H1 (cell line): ENCODE measurements around the gene CLIC3.

ENCODE experiments used
- EP300 ChIP-seq, 2 experiments: IDR thresholded peaks; 1 replicate in 1 of 2; 2 replicates in 1 of 2; pipeline ENCODE4 v1.6.1; 2011 to 2012; ENCODE audit warnings: low read depth in 2 of 2, low read length in 2 of 2, mild to moderate bottlenecking in 2 of 2, borderline replicate concordance in 1 of 2, inconsistent platforms in 1 of 2, moderate library complexity in 1 of 2
- RFX5 ChIP-seq: IDR thresholded peaks from 2 replicates; pipeline ENCODE4 v1.6.1; 2011; ENCODE audit warnings: low read depth, low read length, improper control_type of control experiment, borderline replicate concordance
- SUZ12 ChIP-seq: fragments of 200-600 bp; sonication (generic); IDR thresholded peaks from 2 replicates; pipeline ENCODE4 v1.6.1; 2012; ENCODE audit warnings: mild to moderate bottlenecking, inconsistent platforms, low read length, moderate library complexity, mixed read lengths
- TF ChIP-seq, protein P1 (sequence below), 3 experiments: IDR thresholded peaks; 1 replicate in 2 of 3; 2 replicates in 1 of 3; pipeline versions ENCODE4 v1.5.1 to v1.6.1; 2011; ENCODE audit warnings: low read length in 3 of 3, mild to moderate bottlenecking in 3 of 3, inconsistent platforms in 2 of 3, low read depth in 1 of 3, moderate library complexity in 1 of 3; ENCODE audit not compliant: insufficient read depth in 1 of 3; ENCODE audit errors: control extremely low read depth in 1 of 3

GRCh38 chr9:137009217-137009616 lies 12.8 kb upstream of the CLIC3 start:
- TF ChIP-seq, protein P1, sequence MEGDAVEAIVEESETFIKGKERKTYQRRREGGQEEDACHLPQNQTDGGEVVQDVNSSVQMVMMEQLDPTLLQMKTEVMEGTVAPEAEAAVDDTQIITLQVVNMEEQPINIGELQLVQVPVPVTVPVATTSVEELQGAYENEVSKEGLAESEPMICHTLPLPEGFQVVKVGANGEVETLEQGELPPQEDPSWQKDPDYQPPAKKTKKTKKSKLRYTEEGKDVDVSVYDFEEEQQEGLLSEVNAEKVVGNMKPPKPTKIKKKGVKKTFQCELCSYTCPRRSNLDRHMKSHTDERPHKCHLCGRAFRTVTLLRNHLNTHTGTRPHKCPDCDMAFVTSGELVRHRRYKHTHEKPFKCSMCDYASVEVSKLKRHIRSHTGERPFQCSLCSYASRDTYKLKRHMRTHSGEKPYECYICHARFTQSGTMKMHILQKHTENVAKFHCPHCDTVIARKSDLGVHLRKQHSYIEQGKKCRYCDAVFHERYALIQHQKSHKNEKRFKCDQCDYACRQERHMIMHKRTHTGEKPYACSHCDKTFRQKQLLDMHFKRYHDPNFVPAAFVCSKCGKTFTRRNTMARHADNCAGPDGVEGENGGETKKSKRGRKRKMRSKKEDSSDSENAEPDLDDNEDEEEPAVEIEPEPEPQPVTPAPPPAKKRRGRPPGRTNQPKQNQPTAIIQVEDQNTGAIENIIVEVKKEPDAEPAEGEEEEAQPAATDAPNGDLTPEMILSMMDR (IDR thresholded peaks at IDR 0.05; ENCODE audit: control extremely low read depth in 1 of 3, insufficient read depth in 1 of 3, low read depth in 1 of 3, low read length in 3 of 3): no peak
- TF ChIP-seq SUZ12: no peak
- TF ChIP-seq EP300 (IDR thresholded peaks at IDR 0.05; ENCODE audit: borderline replicate concordance in 1 of 2, low read depth in 2 of 2, low read length in 2 of 2): no peak
- no peak for TF ChIP-seq RFX5
